Astrocyte (in vitro differentiated cells and primary cell): ENCODE results near the gene PGS1. TPM values are rescaled to one million over a fixed set of nuclear protein-coding genes. Genes with fewer than 3 reads are reported as not detected.

ENCODE experiments used
- DNase-seq: peaks from one replicate; pipeline ENCODE4 v3.0.0-alpha.2; 2010; ENCODE audit warnings: low read depth
- FAIRE-seq: peaks from 2 replicates; lab custom pipeline; 2011; peaks lifted over from hg19 to GRCh38; lab: Jason Lieb, UNC
- H2AFZ ChIP-seq: 2 replicates; pipeline ENCODE4 v1.6.0; 2012; ENCODE audit warnings: low read depth, low read length, inconsistent platforms
- H3K27ac ChIP-seq: 2 replicates; pipeline ENCODE4 v1.5.1; 2011; ENCODE audit warnings: low read depth, low read length, inconsistent platforms
- H3K27me3 ChIP-seq: 2 replicates; pipeline ENCODE4 v1.6.0; 2011; ENCODE audit warnings: low read length, inconsistent platforms; ENCODE audit not compliant: insufficient read depth
- H3K36me3 ChIP-seq: 2 replicates; pipeline ENCODE4 v1.5.1; 2011; ENCODE audit warnings: low read length, inconsistent platforms; ENCODE audit not compliant: insufficient read depth
- H3K4me1 ChIP-seq: 2 replicates; pipeline ENCODE4 v1.5.1; 2011; ENCODE audit warnings: low read length, inconsistent platforms; ENCODE audit not compliant: insufficient read depth
- H3K4me2 ChIP-seq: 2 replicates; pipeline ENCODE4 v1.6.0; 2012; ENCODE audit warnings: low read length, inconsistent platforms
- H3K4me3 ChIP-seq: 2 replicates; pipeline ENCODE4 v1.5.1; 2011; ENCODE audit warnings: low read depth, mild to moderate bottlenecking, low read length, inconsistent platforms; ENCODE audit not compliant: insufficient read depth
- H3K79me2 ChIP-seq: 2 replicates; pipeline ENCODE4 v1.6.0; 2012; ENCODE audit warnings: mild to moderate bottlenecking, low read length, inconsistent platforms; ENCODE audit not compliant: insufficient read depth
- H3K9ac ChIP-seq: 2 replicates; pipeline ENCODE4 v1.6.0; 2012; ENCODE audit warnings: mild to moderate bottlenecking, low read length, inconsistent platforms
- H3K9me3 ChIP-seq: 2 replicates; pipeline ENCODE4 v1.5.1; 2012; ENCODE audit warnings: low read depth, mild to moderate bottlenecking, low read length, inconsistent platforms; ENCODE audit not compliant: insufficient read depth
- H4K20me1 ChIP-seq: 2 replicates; pipeline ENCODE4 v1.6.0; 2012; ENCODE audit warnings: low read length, inconsistent platforms; ENCODE audit not compliant: insufficient read depth
- H3K27ac Mint-ChIP-seq: one replicate; pipeline ENCODE4 v1.8.0; 2021; ENCODE audit warnings: mild to moderate bottlenecking, mixed read lengths; ENCODE audit not compliant: unreplicated experiment
- H3K27me3 Mint-ChIP-seq: one replicate; pipeline ENCODE4 v1.8.0; 2021; ENCODE audit warnings: low read depth, mixed read lengths; ENCODE audit not compliant: unreplicated experiment
- H3K36me3 Mint-ChIP-seq: one replicate; pipeline ENCODE4 v1.8.0; 2021; ENCODE audit warnings: low read depth, mixed read lengths; ENCODE audit not compliant: unreplicated experiment
- H3K4me1 Mint-ChIP-seq: one replicate; pipeline ENCODE4 v1.8.0; 2021; ENCODE audit warnings: low read depth, mixed read lengths; ENCODE audit not compliant: unreplicated experiment
- H3K4me3 Mint-ChIP-seq: one replicate; pipeline ENCODE4 v1.8.0; 2021; ENCODE audit warnings: mild to moderate bottlenecking, moderate library complexity, mixed read lengths; ENCODE audit not compliant: unreplicated experiment
- H3K9me3 Mint-ChIP-seq: one replicate; pipeline ENCODE4 v1.8.0; 2021; ENCODE audit warnings: mild to moderate bottlenecking, mixed read lengths; ENCODE audit not compliant: unreplicated experiment
- EZH2 ChIP-seq: IDR thresholded peaks from 2 replicates; pipeline ENCODE4 v1.6.1; 2012; ENCODE audit warnings: mild to moderate bottlenecking, low read length, inconsistent platforms; ENCODE audit not compliant: insufficient read depth
- total RNA-seq: library from RNA; stranded (reverse); gene quantifications from 2 replicates; pipeline ENCODE4 v1.2.1, GENCODE V29; 2021
- TF ChIP-seq, protein P1 (sequence below): IDR thresholded peaks from 2 replicates; pipeline ENCODE4 v1.5.1; 2011; ENCODE audit warnings: low read depth, mild to moderate bottlenecking, inconsistent platforms, low read length, moderate library complexity; ENCODE audit not compliant: insufficient read depth

The PGS1 gene
- total RNA-seq, 1 donor from 2014 or later: 32.0 TPM

DNA sequence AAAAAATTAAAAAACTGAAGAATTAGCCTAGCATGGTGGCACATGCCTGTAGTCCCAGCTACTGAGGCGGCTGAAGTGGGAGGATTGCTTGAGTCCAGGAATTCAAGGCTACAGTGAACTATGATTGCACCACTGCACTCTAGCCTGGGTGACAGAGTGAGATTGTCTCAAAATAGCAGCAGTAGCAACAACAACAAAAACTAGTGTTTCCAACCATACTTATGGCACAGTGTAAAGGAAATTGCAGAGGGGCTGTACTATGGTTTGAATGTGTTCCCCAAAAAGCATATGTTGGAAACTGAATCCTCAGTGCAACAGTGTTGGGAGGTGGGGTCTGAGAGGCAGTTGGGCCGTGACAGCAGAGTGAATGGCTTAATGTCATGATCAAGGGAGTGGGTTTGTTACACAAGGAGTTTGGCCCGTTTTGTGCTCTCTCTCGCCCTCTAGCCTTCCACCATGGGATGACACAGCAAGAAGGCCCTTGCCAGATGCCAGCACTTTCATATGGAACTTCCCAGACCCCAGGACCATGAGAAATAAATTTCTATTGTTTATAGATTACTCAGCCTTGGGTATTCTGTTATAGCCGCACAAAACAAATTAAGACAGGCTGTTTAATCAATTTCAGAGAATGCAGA lies 70.0 kb downstream of the PGS1 start:
- FAIRE-seq (no peak), DNase-seq (no peak)
- H3K4me1 Mint-ChIP-seq: no peaks in the 10 kb centered on the region
- Histone ChIP-seq H2AFZ (no peak overlapping the region), H3K36me3 (no peaks in the 10 kb centered on the region), H3K4me1 (no peaks in the 10 kb centered on the region), H3K27me3 (no peaks in the 10 kb centered on the region), H3K79me2 (no peaks in the 10 kb centered on the region), H3K9ac (no peak overlapping the region), H3K27ac (no peak overlapping the region), H3K9me3 (no peaks in the 10 kb centered on the region), H3K4me3 (no peak overlapping the region), H4K20me1 (no peaks in the 10 kb centered on the region), H3K4me2 (no peak overlapping the region)
- H3K4me3 Mint-ChIP-seq: no peak overlapping the region
- H3K36me3 Mint-ChIP-seq: no peaks in the 10 kb centered on the region
- TF ChIP-seq, protein P1, sequence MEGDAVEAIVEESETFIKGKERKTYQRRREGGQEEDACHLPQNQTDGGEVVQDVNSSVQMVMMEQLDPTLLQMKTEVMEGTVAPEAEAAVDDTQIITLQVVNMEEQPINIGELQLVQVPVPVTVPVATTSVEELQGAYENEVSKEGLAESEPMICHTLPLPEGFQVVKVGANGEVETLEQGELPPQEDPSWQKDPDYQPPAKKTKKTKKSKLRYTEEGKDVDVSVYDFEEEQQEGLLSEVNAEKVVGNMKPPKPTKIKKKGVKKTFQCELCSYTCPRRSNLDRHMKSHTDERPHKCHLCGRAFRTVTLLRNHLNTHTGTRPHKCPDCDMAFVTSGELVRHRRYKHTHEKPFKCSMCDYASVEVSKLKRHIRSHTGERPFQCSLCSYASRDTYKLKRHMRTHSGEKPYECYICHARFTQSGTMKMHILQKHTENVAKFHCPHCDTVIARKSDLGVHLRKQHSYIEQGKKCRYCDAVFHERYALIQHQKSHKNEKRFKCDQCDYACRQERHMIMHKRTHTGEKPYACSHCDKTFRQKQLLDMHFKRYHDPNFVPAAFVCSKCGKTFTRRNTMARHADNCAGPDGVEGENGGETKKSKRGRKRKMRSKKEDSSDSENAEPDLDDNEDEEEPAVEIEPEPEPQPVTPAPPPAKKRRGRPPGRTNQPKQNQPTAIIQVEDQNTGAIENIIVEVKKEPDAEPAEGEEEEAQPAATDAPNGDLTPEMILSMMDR: no peak
- no peak for TF ChIP-seq EZH2
- peaks cover 17% of the 10 kb centered on the region for H3K27me3 Mint-ChIP-seq
- H3K9me3 Mint-ChIP-seq: peaks cover 3% of the 10 kb centered on the region
- H3K27ac Mint-ChIP-seq: no peak overlapping the region

DNA sequence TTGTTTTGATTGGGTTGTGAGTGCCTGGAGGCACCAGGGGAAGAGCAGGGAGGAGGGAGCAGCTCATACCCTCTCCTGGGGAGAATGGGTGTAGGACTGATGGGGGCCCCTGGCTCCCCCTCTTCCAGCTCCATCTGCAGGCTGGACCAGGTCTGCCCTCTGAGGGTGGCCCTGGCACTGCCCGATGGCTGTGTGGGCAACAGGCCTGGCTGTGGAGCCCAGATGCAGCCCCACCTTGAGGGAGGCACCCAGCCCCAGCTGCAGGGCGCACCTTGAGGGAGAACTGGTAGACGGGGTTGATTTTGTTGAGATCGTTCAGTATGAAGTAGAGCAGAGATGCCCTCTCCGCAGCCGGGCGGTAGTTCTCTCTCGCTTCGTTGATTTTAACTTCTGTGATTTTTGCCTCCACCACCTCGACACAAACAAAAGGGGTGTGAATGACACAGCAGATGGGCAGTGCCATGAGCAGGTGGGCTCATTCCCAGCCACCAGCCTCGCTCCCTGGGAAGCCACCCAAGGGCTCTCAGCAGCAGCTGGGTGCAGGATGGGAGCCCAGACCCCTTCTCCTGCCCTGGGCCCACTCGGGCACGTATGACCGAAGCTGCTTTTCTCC lies 71.6 kb downstream of the PGS1 start:
- no peak for TF ChIP-seq EZH2
- TF ChIP-seq, protein P1: no peak
- Mint-ChIP-seq H3K36me3 (no peaks in the 10 kb centered on the region), H3K4me3 (no peak overlapping the region), H3K4me1 (no peaks in the 10 kb centered on the region), H3K27ac (no peak overlapping the region), H3K9me3 (peaks cover 3% of the 10 kb centered on the region), H3K27me3 (peaks cover 24% of the 10 kb centered on the region)
- no peak overlapping the region for H3K4me2 ChIP-seq
- H3K27ac ChIP-seq: no peak overlapping the region
- no peaks in the 10 kb centered on the region for H4K20me1 ChIP-seq
- no peaks in the 10 kb centered on the region for H3K36me3 ChIP-seq
- no peak overlapping the region for H2AFZ ChIP-seq
- H3K27me3 ChIP-seq: no peaks in the 10 kb centered on the region
- no peaks in the 10 kb centered on the region for H3K4me1 ChIP-seq
- H3K4me3 ChIP-seq: no peak overlapping the region
- no peak overlapping the region for H3K9ac ChIP-seq
- H3K79me2 ChIP-seq: no peaks in the 10 kb centered on the region
- no peaks in the 10 kb centered on the region for H3K9me3 ChIP-seq
- FAIRE-seq (no peak), DNase-seq (no peak)

GRCh38 chr17:78450696-78451345 lies 72.4 kb downstream of the PGS1 start:
- H3K4me1 Mint-ChIP-seq: no peaks in the 10 kb centered on the region
- H3K79me2 ChIP-seq: no peaks in the 10 kb centered on the region
- no peak overlapping the region for H3K27ac ChIP-seq
- no peaks in the 10 kb centered on the region for H3K36me3 Mint-ChIP-seq
- H3K9me3 ChIP-seq: no peaks in the 10 kb centered on the region
- no peak overlapping the region for H3K27ac Mint-ChIP-seq
- H3K4me3 ChIP-seq: no peak overlapping the region
- TF ChIP-seq EZH2: no peak
- TF ChIP-seq, protein P1: no peak
- H3K27me3 Mint-ChIP-seq: peaks cover 27% of the 10 kb centered on the region
- H3K4me1 ChIP-seq: no peaks in the 10 kb centered on the region
- DNase-seq (no peak), FAIRE-seq (no peak)
- H3K9me3 Mint-ChIP-seq: peaks cover 3% of the 10 kb centered on the region
- H3K4me3 Mint-ChIP-seq: no peak overlapping the region
- H3K36me3 ChIP-seq: no peaks in the 10 kb centered on the region
- H4K20me1 ChIP-seq: no peaks in the 10 kb centered on the region
- H3K27me3 ChIP-seq: no peaks in the 10 kb centered on the region
- no peak overlapping the region for H3K9ac ChIP-seq
- H2AFZ ChIP-seq: no peak overlapping the region
- no peak overlapping the region for H3K4me2 ChIP-seq
